ENCODE data around the gene SMG6.
"Not testable (repeated sequence)": the region's sequence is repeated elsewhere in the genome, so short reads cannot be mapped to it uniquely, and the experiment has no call there.

SMG6 gene

DNA sequence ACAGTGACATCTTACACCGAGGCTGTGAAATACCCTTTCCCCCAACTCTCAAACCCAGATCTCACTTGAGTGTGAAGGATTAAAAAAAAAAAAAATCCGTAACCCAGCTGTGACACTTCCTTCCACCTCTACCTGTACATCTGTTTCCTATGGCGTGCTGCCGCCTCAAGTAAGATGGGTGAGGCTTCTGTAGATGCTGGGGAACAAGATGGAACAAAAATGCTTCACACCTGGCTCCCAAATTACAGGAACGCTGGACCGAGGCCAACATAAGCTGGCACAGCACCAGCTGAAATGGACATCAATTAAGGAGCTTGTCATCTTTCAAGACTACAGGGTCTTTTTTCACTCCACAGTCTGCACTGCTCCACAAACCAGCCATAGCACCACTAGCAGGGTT lies 152.8 kb downstream of the SMG6 start:
- H3K36me3 ChIP-seq, result peaks cover 13% of the 10 kb centered on the region
- no peaks in the 10 kb centered on the region for H3K27me3 ChIP-seq (ENCODE audit: insufficient read depth, low read depth, severe bottlenecking)
- H3K4me3 ChIP-seq (ENCODE audit: low read depth, low read length), result no peak overlapping the region
- no peak overlapping the region for H3K27ac ChIP-seq
- DNase-seq, result no peak
- H3K9me3 ChIP-seq (ENCODE audit: severe bottlenecking), result no peaks in the 10 kb centered on the region
- TF ChIP-seq, protein P1, sequence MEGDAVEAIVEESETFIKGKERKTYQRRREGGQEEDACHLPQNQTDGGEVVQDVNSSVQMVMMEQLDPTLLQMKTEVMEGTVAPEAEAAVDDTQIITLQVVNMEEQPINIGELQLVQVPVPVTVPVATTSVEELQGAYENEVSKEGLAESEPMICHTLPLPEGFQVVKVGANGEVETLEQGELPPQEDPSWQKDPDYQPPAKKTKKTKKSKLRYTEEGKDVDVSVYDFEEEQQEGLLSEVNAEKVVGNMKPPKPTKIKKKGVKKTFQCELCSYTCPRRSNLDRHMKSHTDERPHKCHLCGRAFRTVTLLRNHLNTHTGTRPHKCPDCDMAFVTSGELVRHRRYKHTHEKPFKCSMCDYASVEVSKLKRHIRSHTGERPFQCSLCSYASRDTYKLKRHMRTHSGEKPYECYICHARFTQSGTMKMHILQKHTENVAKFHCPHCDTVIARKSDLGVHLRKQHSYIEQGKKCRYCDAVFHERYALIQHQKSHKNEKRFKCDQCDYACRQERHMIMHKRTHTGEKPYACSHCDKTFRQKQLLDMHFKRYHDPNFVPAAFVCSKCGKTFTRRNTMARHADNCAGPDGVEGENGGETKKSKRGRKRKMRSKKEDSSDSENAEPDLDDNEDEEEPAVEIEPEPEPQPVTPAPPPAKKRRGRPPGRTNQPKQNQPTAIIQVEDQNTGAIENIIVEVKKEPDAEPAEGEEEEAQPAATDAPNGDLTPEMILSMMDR (IDR thresholded peaks at IDR 0.05; ENCODE audit: low read depth, low read length), result no peak

DNA sequence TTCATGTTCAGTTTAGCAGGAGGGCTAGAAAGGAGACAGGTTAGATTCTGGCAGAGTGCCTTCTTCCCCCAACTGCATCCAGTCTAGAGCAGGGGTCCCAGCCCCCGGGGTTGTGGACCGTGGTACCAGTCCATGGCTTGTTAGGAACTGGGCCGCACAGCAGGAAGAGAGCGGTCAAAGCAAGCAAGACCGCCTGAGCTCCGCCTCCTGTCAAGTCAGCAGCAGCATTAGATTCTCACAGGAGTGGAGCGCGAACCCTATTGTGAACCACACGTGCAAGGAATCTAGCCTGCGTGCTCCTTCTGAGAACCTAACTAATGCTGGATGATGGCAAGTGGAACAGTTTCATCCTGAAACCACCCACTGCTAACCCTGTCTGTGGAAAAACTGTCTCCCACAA lies 153.7 kb downstream of the SMG6 start:
- no peak for DNase-seq
- no peak overlapping the region for H3K27ac ChIP-seq
- no peaks in the 10 kb centered on the region for H3K9me3 ChIP-seq (ENCODE audit: severe bottlenecking)
- TF ChIP-seq, protein P1 (IDR thresholded peaks at IDR 0.05; ENCODE audit: low read depth, low read length), result no peak
- H3K27me3 ChIP-seq (ENCODE audit: insufficient read depth, low read depth, severe bottlenecking), result no peaks in the 10 kb centered on the region
- H3K36me3 ChIP-seq, result peaks cover 13% of the 10 kb centered on the region
- no peak overlapping the region for H3K4me3 ChIP-seq (ENCODE audit: low read depth, low read length)

DNA sequence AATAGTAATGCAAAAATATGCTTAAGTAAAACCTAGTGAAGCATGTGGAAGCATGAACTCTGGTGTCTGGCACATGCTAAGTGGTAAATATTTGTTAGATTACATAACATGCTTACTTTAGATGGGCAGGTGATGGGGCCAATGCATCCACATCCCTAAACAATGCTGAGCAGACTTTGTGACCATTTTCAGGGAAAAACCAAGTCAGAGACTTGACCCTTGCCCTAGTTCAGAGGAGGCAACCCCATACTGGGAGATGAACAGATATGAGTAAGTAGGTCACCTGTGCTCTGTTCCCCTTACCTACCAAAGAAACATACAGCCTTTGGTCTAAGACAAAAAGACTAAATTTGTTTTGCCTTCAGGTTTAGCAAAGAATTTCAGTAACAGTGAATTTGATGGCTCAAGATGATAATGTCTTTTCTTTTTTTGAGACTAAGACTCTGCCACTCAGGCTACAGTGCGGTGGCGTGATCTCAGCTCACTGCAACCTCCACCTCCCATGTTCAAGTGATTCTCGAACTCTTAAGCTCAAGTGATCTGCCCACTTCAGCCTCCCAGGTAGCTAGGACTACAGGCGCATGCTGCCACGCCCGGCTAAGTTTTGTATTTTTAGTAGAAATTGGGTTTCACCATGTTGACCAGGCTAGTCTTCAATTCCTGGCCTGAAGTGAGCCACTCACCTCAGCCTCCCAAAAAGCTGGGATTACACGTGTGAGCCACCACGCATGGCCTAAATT lies 157.3 kb downstream of the SMG6 start:
- Histone ChIP-seq H3K4me3 (ENCODE audit: low read depth, low read length) (no peak overlapping the region), H3K27ac (no peak overlapping the region), H3K27me3 (ENCODE audit: insufficient read depth, low read depth, severe bottlenecking) (no peaks in the 10 kb centered on the region), H3K36me3 (peaks cover 11% of the 10 kb centered on the region), H3K9me3 (ENCODE audit: severe bottlenecking) (no peaks in the 10 kb centered on the region)
- DNase-seq, result no peak
- TF ChIP-seq, protein P1 (IDR thresholded peaks at IDR 0.05; ENCODE audit: low read depth, low read length), result no peak

DNA sequence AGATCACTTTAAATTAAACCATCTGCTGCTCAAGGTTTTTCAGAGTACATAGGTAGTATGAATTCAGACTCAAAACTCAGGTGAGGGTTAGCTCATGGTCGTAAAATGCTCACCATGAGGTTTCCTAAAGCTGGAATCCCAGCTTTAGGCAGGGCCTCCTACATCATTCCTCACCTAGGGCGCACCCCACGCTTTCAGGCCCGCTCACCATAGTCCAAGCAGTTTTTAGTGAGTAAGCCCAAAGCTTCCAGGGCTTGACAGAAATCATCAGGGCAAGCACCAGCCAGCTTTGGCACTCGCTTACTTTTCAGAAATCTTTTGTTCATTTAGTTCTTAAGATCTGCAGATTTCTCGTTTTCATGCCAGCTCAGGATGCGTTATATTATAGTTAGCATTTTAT lies 158.9 kb downstream of the SMG6 start:
- Histone ChIP-seq H3K27me3 (ENCODE audit: insufficient read depth, low read depth, severe bottlenecking) (no peaks in the 10 kb centered on the region), H3K4me3 (ENCODE audit: low read depth, low read length) (no peak overlapping the region), H3K36me3 (peaks cover 7% of the 10 kb centered on the region), H3K9me3 (ENCODE audit: severe bottlenecking) (no peaks in the 10 kb centered on the region), H3K27ac (no peak overlapping the region)
- no peak for DNase-seq
- TF ChIP-seq, protein P1 (IDR thresholded peaks at IDR 0.05; ENCODE audit: low read depth, low read length), result no peak

DNA sequence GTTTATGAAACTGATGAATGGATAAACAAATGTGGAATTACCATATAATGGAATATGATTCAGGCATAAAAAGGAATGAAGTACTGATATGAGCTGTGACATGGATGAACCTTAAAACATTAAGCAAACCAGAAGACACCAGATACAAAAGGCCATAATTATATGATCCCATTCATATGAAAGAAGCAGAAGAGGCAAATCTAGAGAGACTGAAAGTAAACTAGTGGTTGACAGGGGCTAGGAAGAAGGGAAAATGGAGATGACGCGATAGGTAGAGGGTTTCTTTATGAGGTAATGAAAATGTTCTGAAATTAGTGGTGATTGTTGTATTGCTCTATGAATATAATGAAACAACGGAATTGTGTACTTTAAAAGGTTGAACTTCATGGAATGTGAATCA lies 160.3 kb downstream of the SMG6 start:
- no peak overlapping the region for H3K4me3 ChIP-seq (ENCODE audit: low read depth, low read length)
- no peaks in the 10 kb centered on the region for H3K9me3 ChIP-seq (ENCODE audit: severe bottlenecking)
- H3K27me3 ChIP-seq (ENCODE audit: insufficient read depth, low read depth, severe bottlenecking), result no peaks in the 10 kb centered on the region
- H3K27ac ChIP-seq, result no peak overlapping the region
- H3K36me3 ChIP-seq, result peaks cover 2% of the 10 kb centered on the region; the same call in 1 of the 2 replicates
- TF ChIP-seq, protein P1 (IDR thresholded peaks at IDR 0.05; ENCODE audit: low read depth, low read length), result no peak
- DNase-seq, result no peak

DNA sequence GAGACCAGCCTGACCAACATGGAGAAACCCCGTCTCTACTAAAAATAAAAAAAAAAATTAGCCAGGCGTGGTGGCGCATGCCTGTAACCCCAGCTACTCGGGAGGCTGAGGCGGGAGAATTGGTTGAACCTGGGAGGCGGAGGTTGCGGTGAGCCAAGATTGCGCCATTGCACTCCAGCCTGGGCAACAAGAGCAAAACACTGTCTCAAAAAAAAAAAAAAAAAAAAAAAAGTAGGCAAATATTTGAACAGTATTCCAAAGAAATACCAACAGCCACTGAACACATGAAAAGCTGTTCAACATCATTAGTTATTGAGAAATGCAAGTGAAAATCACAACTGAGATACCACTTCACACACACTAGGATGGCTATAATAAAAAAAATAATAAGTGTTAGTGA lies 160.9 kb downstream of the SMG6 start:
- H3K27ac ChIP-seq; H3K4me3 ChIP-seq (ENCODE audit: low read depth, low read length); H3K27me3 ChIP-seq (ENCODE audit: insufficient read depth, low read depth, severe bottlenecking); DNase-seq; H3K9me3 ChIP-seq (ENCODE audit: severe bottlenecking); H3K36me3 ChIP-seq: not testable (repeated sequence)
